DOHH2 (cell line): ENCODE results near the gene KIAA1549.

Source experiments
- CTCF ChIP-seq: fragments of 200-600 bp; sonication (generic); IDR thresholded peaks from one replicate; pipeline ENCODE4 v1.5.1; 2014; ENCODE audit warnings: antibody characterized with exemption, mild to moderate bottlenecking, low read depth, low read length; ENCODE audit not compliant: poor library complexity, severe bottlenecking
- EZH2phosphoT487 ChIP-seq: fragments of 200-600 bp; sonication (generic); IDR thresholded peaks from 2 replicates; pipeline ENCODE4 v1.6.1; 2017; ENCODE audit warnings: borderline replicate concordance, mild to moderate bottlenecking, antibody characterized with exemption, low read length, moderate library complexity, mixed read lengths

GRCh38 chr7:138838166-138838565 lies 143.0 kb downstream of the KIAA1549 start:
- TF ChIP-seq CTCF (no peak), EZH2phosphoT487 (no peak)
